Fibroblast of skin of scalp (primary cell): ENCODE results near the gene TMEFF1.
"Not testable (repeated sequence)": the region's sequence is repeated elsewhere in the genome, so short reads cannot be mapped to it uniquely, and the experiment has no call there.

ENCODE experiments used
- DNase-seq: peaks from one replicate; pipeline ENCODE4 v3.0.0-alpha.2; 2013

TMEFF1 gene

GRCh38 chr9:100498592-100498991 is 25.6 kb downstream of the TMEFF1 start:
- peak; percentile 40 for DNase-seq

- no peak for DNase-seq
These were observed 26.5 kb downstream of the TMEFF1 start for GRCh38 chr9:100499460-100499859.

- DNase-seq = no peak
These were observed 26.9 kb downstream of the TMEFF1 start for GRCh38 chr9:100499866-100500265.

GRCh38 chr9:100505564-100506159 is 32.7 kb downstream of the TMEFF1 start:
- DNase-seq = peak; percentile 47

GRCh38 chr9:100507350-100507749 is 34.4 kb downstream of the TMEFF1 start:
- not testable (repeated sequence) for DNase-seq

GRCh38 chr9:100511205-100511604 is 38.3 kb downstream of the TMEFF1 start:
- no peak for DNase-seq

- DNase-seq = no peak
These were observed 42.9 kb downstream of the TMEFF1 start for GRCh38 chr9:100515578-100516494.

- no peak for DNase-seq
These were observed 48.3 kb downstream of the TMEFF1 start for GRCh38 chr9:100521282-100521681.

- DNase-seq = no peak
These were observed 52.6 kb downstream of the TMEFF1 start for GRCh38 chr9:100525563-100525962.

- DNase-seq = not testable (repeated sequence)
These were observed 54.3 kb downstream of the TMEFF1 start for GRCh38 chr9:100527180-100527794.

GRCh38 chr9:100534401-100534800 is 61.5 kb downstream of the TMEFF1 start:
- DNase-seq = no peak

- DNase-seq = no peak
These were observed 67.4 kb downstream of the TMEFF1 start for GRCh38 chr9:100540327-100540726.

GRCh38 chr9:100549048-100549447 is 76.1 kb downstream of the TMEFF1 start:
- DNase-seq = no peak

GRCh38 chr9:100554935-100555401 is 82.0 kb downstream of the TMEFF1 start:
- peak; percentile 11 for DNase-seq

GRCh38 chr9:100555471-100555870 is 82.5 kb downstream of the TMEFF1 start:
- no peak for DNase-seq

- DNase-seq = no peak
These were observed 84.1 kb downstream of the TMEFF1 start for GRCh38 chr9:100557053-100557452.

GRCh38 chr9:100561256-100561655 is 88.3 kb downstream of the TMEFF1 start:
- no peak for DNase-seq

GRCh38 chr9:100567856-100568255 is 94.9 kb downstream of the TMEFF1 start:
- DNase-seq = no peak

- DNase-seq = peak; percentile 16
These were observed 100.8 kb downstream of the TMEFF1 start for GRCh38 chr9:100573655-100574260.

- no peak for DNase-seq
These were observed 102.1 kb downstream of the TMEFF1 start for GRCh38 chr9:100575006-100575405.

- DNase-seq = peak; percentile 87
These were observed 102.9 kb downstream of the TMEFF1 start for GRCh38 chr9:100575765-100576386.

GRCh38 chr9:100577776-100578448 is 105.0 kb downstream of the TMEFF1 start, which contains the start of gene CAVIN4:
Gene CAVIN4, plus strand, starts transcription at chr9:100578079. Its CDS starts 65 bp downstream, at chr9:100578144.
- DNase-seq = no peak
